IMR-90 (cell line): ENCODE measurements around the gene GCK.

Source experiments
- CTCF ChIP-seq: conservative IDR thresholded peaks from 2 replicates; pipeline ENCODE4 v1.5.1; 2012; ENCODE audit warnings: mild to moderate bottlenecking, low read depth, low read length, improper control_type of control experiment
- FOS ChIP-seq: fragments of 150-350 bp; IDR thresholded peaks from 2 replicates; pipeline ENCODE4 v1.6.1; 2016; ENCODE audit warnings: low read depth, low read length
- POLR2A ChIP-seq: IDR thresholded peaks from 2 replicates; pipeline ENCODE4 v1.6.1; 2012; ENCODE audit warnings: mild to moderate bottlenecking, low read depth, low read length

DNA sequence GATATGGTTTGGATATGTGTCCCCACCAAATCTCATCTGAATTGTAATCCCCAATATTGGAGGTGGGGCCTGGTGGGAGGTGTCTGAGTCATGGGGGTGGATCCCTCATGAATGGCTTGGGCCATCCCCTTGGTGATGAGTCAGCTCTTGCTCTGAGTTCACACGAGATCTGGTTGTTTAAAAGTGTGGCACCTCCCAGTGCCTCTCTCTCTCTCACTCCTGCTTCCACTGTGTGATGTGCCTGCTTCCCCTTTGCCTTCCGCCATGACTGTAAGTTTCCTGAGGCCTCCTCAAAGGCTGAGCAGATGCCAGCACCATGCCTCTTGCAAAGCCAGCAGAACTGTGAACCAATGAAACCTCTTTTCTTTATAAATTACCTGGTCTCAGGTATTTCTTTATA, 4.8 kb upstream of the GCK start:
- TF ChIP-seq CTCF: no peak
- 0 out of 2 replicates have a peak, but pooled peaks have one; percentile 19 for TF ChIP-seq FOS
- TF ChIP-seq POLR2A: no peak
